Natural killer cell (primary cell): ENCODE measurements around the gene NT5C1B. TPM values are rescaled to one million over a fixed set of nuclear protein-coding genes. Genes with fewer than 3 reads are reported as not detected.

ENCODE experiments used
- ATAC-seq, 3 donors: fragments of 150-1000 bp in 2 of 3; fragments of 200-7000 bp in 1 of 3; cut with Tn5 transposase; 1 replicate in 1 of 3; 2 replicates in 2 of 3; pipeline ENCODE4 v1.10.0; 2021; ENCODE audit warnings: mild to moderate bottlenecking in 2 of 3, moderate library complexity in 2 of 3
- DNase-seq, 2 donors: peaks; one replicate each; pipeline versions ENCODE4 v3.0.0 to v3.0.0-alpha.2; 2013 to 2021; ENCODE audit warnings: mixed read lengths in 1 of 2
- H3K27ac ChIP-seq: one replicate; pipeline ENCODE4 v1.5.1; 2013; ENCODE audit warnings: mild to moderate bottlenecking, low read length
- H3K27me3 ChIP-seq: one replicate; pipeline ENCODE4 v1.6.1; 2013; ENCODE audit warnings: low read length; ENCODE audit not compliant: control insufficient read depth, insufficient read depth
- H3K36me3 ChIP-seq: one replicate; pipeline ENCODE4 v1.6.1; 2013; ENCODE audit warnings: low read length; ENCODE audit not compliant: control insufficient read depth, insufficient read depth
- H3K4me1 ChIP-seq: one replicate; pipeline ENCODE4 v1.6.1; 2013; ENCODE audit warnings: low read length; ENCODE audit not compliant: control insufficient read depth, insufficient read depth
- H3K4me3 ChIP-seq: one replicate; pipeline ENCODE4 v1.5.1; 2013; ENCODE audit warnings: low read length
- H3K9me3 ChIP-seq: one replicate; pipeline ENCODE4 v1.6.1; 2013; ENCODE audit warnings: low read length; ENCODE audit not compliant: control insufficient read depth, insufficient read depth
- H3K27ac Mint-ChIP-seq, 2 donors: one replicate each; pipeline ENCODE4 v1.8.0; 2022; ENCODE audit warnings: mild to moderate bottlenecking in 2 of 2, mixed read lengths in 2 of 2, moderate library complexity in 1 of 2
- H3K27me3 Mint-ChIP-seq, 2 donors: one replicate each; pipeline ENCODE4 v1.8.0; 2022; ENCODE audit warnings: low read depth in 2 of 2, mixed read lengths in 2 of 2
- H3K36me3 Mint-ChIP-seq: one replicate; pipeline ENCODE4 v1.8.0; 2022; ENCODE audit warnings: mixed read lengths
- H3K4me1 Mint-ChIP-seq, 2 donors: one replicate each; pipeline ENCODE4 v1.8.0; 2022; ENCODE audit warnings: mixed read lengths in 2 of 2
- H3K4me3 Mint-ChIP-seq: one replicate; pipeline ENCODE4 v1.8.0; 2022; ENCODE audit warnings: mild to moderate bottlenecking, moderate library complexity, mixed read lengths
- H3K9me3 Mint-ChIP-seq, 2 donors: one replicate each; pipeline ENCODE4 v1.8.0; 2022; ENCODE audit warnings: mixed read lengths in 2 of 2
- WGBS: methylation state at CpG from one replicate; pipeline ENCODE4 v1.1.7; 2013; ENCODE audit warnings: missing lambda C conversion rate; ENCODE audit not compliant: insufficient coverage; 5-methylcytosine and 5-hydroxymethylcytosine counted together
- intact Hi-C: fragments of 100-400 bp; cut with micrococcal nuclease; formaldehyde crosslinking; loops from one replicate; pipeline ENCODE4 v1.14.2; 2022
- total RNA-seq, 4 donors: library from RNA; stranded (reverse); fragments of 120-200 nt in 1 of 4; gene quantifications; one replicate each; pipeline versions ENCODE4 v1.2.3 to v1.2.4, GENCODE V29; 2013 to 2022
- TF ChIP-seq, protein P1 (sequence below): fragments of 200-600 bp; IDR thresholded peaks from one replicate; pipeline ENCODE4 v1.8.0; 2022; ENCODE audit warnings: antibody characterized with exemption

Gene NT5C1B
- total RNA-seq, 3 donors from 2014 or later (not counting 1 experiment from before 2014, with no cell fraction given), result not detected

DNA sequence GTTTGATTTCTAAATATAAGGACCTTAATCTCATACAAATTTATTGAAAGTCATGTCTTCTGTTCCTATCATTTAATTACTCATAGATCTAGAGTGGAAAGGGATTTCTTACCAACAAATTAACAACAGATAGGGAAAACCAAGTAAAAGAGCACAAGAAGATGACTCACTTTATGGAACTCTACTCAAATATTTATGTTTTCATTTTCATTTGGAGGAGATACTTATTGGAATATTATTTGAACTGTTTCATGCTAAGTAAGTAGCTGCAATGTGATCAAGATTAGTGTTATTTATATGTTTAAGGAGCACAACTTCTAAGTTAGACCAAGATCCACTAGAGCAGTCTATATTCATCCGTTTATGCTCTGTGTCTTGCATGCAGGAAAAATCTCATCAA, 1.3 kb downstream of the NT5C1B start:
- H3K36me3 ChIP-seq, result no peaks in the 10 kb centered on the region
- no peaks in the 10 kb centered on the region for H3K27me3 ChIP-seq
- ATAC-seq (no peak), DNase-seq (no peak)
- H3K27me3 Mint-ChIP-seq, result no peaks in the 10 kb centered on the region
- intact Hi-C loops, result no loop called here
- H3K4me1 Mint-ChIP-seq, result peaks cover 0 to 14% of the 10 kb centered on the region in 2 donors
- H3K27ac ChIP-seq, result no peak overlapping the region
- H3K27ac Mint-ChIP-seq, result no peak overlapping the region
- H3K4me3 ChIP-seq, result no peak overlapping the region
- no peaks in the 10 kb centered on the region for H3K9me3 ChIP-seq
- no peaks in the 10 kb centered on the region for H3K9me3 Mint-ChIP-seq
- no peak overlapping the region for H3K4me3 Mint-ChIP-seq
- no peaks in the 10 kb centered on the region for H3K36me3 Mint-ChIP-seq
- no peaks in the 10 kb centered on the region for H3K4me1 ChIP-seq
- no CpG with 5 or more reads among the region's 1 CpG for WGBS
- TF ChIP-seq, protein P1, sequence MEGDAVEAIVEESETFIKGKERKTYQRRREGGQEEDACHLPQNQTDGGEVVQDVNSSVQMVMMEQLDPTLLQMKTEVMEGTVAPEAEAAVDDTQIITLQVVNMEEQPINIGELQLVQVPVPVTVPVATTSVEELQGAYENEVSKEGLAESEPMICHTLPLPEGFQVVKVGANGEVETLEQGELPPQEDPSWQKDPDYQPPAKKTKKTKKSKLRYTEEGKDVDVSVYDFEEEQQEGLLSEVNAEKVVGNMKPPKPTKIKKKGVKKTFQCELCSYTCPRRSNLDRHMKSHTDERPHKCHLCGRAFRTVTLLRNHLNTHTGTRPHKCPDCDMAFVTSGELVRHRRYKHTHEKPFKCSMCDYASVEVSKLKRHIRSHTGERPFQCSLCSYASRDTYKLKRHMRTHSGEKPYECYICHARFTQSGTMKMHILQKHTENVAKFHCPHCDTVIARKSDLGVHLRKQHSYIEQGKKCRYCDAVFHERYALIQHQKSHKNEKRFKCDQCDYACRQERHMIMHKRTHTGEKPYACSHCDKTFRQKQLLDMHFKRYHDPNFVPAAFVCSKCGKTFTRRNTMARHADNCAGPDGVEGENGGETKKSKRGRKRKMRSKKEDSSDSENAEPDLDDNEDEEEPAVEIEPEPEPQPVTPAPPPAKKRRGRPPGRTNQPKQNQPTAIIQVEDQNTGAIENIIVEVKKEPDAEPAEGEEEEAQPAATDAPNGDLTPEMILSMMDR, result no peak

DNA sequence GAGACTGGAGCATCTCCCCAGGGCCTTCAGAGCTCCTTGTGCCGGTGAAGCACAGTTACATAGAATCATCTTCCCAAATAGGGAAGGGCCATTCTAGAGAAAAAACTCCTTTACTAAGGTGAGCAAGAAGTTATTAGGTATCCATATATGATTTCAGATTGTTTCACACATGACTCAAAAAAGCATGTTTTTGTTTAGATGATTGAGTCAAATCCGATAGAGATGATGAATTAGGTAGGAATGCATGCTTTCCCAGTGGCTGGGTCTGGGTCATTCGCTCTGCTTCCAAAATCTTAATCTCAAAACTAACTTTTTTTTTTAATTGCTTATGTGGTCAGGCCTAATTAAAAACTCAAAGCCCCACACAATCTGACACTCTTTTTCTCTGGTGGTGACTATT, 3.8 kb downstream of the NT5C1B start:
- H3K27me3 ChIP-seq, result no peaks in the 10 kb centered on the region
- WGBS, result 83% methylated on average over 2 of the region's 3 CpGs
- H3K36me3 ChIP-seq, result no peaks in the 10 kb centered on the region
- Mint-ChIP-seq H3K4me1 (peaks cover 0 to 14% of the 10 kb centered on the region in 2 donors), H3K27ac (no peak overlapping the region), H3K9me3 (no peaks in the 10 kb centered on the region), H3K4me3 (no peak overlapping the region), H3K27me3 (no peaks in the 10 kb centered on the region), H3K36me3 (no peaks in the 10 kb centered on the region)
- no peak overlapping the region for H3K4me3 ChIP-seq
- intact Hi-C loops, result no loop called here
- no peak overlapping the region for H3K27ac ChIP-seq
- TF ChIP-seq, protein P1, result no peak
- no peak for DNase-seq
- no peaks in the 10 kb centered on the region for H3K4me1 ChIP-seq
- H3K9me3 ChIP-seq, result no peaks in the 10 kb centered on the region
- no peak for ATAC-seq

DNA sequence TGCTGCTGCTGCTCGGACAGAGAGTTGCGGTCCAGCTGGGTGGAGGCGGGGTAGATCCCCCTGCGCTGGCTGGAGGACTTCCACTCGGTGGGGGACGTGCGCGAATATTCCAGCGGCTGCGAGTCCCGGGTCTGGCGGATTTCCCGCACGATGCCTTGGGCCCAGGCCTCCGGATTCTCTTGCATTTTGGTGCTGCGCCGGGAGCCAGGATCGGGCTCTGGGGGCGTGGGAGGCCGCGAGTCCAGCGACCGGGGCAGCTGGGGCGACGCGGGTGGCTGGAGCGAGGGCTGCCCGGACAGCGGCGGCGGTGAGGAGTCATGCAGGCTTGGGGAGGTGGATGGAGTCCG, 4.8 kb downstream of the NT5C1B start:
- no peaks in the 10 kb centered on the region for H3K36me3 Mint-ChIP-seq
- Histone ChIP-seq H3K9me3 (no peaks in the 10 kb centered on the region), H3K27me3 (no peaks in the 10 kb centered on the region), H3K4me3 (no peak overlapping the region), H3K4me1 (no peaks in the 10 kb centered on the region), H3K27ac (no peak overlapping the region), H3K36me3 (no peaks in the 10 kb centered on the region)
- ATAC-seq (no peak), DNase-seq (no peak)
- peaks cover 0 to 14% of the 10 kb centered on the region in 2 donors for H3K4me1 Mint-ChIP-seq
- no peak overlapping the region for H3K27ac Mint-ChIP-seq
- no peaks in the 10 kb centered on the region for H3K27me3 Mint-ChIP-seq
- 86% methylated on average over 32 of the region's 32 CpGs for WGBS
- H3K4me3 Mint-ChIP-seq, result no peak overlapping the region
- intact Hi-C loops, result no loop called here
- no peaks in the 10 kb centered on the region for H3K9me3 Mint-ChIP-seq
- TF ChIP-seq, protein P1, result no peak

- Mint-ChIP-seq H3K27me3 (no peaks in the 10 kb centered on the region), H3K27ac (no peak overlapping the region)
- TF ChIP-seq, protein P1, result no peak
Observed at GRCh38 chr2:18583905-18584607, 5.3 kb downstream of the NT5C1B start.

More at GRCh38 chr2:18583905-18584607, 5.3 kb downstream of the NT5C1B start:
- no peak for DNase-seq
- H3K36me3 ChIP-seq, result no peaks in the 10 kb centered on the region
- WGBS, result 93% methylated on average over 37 of the region's 37 CpGs
- ATAC-seq, result no peak
- Mint-ChIP-seq H3K4me1 (peaks cover 0 to 14% of the 10 kb centered on the region in 2 donors), H3K36me3 (peaks cover under 1% of the 10 kb centered on the region), H3K4me3 (no peak overlapping the region), H3K9me3 (no peaks in the 10 kb centered on the region)
- no peaks in the 10 kb centered on the region for H3K9me3 ChIP-seq
- intact Hi-C loops, result no loop called here
- no peaks in the 10 kb centered on the region for H3K27me3 ChIP-seq
- no peak overlapping the region for H3K4me3 ChIP-seq
- no peak overlapping the region for H3K27ac ChIP-seq
- H3K4me1 ChIP-seq, result no peaks in the 10 kb centered on the region
